Esophagus muscularis mucosa (tissue), 4 donors: Measurements from ENCODE around the gene TRIM71. TPM values are rescaled to one million over a fixed set of nuclear protein-coding genes. Genes with fewer than 3 reads are reported as not detected.

Experiments used
- DNase-seq: peaks from one replicate; pipeline ENCODE4 v3.0.0-alpha.2; 2017; ENCODE audit errors: extremely low spot score
- H3K27ac ChIP-seq, 4 donors: fragments of 200-600 bp; sonication (generic); replicated peaks in 1 of 4; 1 replicate in 3 of 4; 2 replicates in 1 of 4; pipeline ENCODE4 v1.5.1; 2016 to 2019; ENCODE audit warnings: mild to moderate bottlenecking in 1 of 4
- H3K27me3 ChIP-seq, 4 donors: fragments of 200-600 bp; sonication (generic); one replicate each; pipeline versions ENCODE4 v1.5.1 to v1.6.0; 2016 to 2019
- H3K36me3 ChIP-seq, 4 donors: fragments of 200-600 bp; sonication (generic); one replicate each; pipeline ENCODE4 v1.5.1; 2016 to 2019
- H3K4me1 ChIP-seq, 4 donors: fragments of 200-600 bp; sonication (generic); one replicate each; pipeline ENCODE4 v1.5.1; 2016 to 2019
- H3K4me3 ChIP-seq, 4 donors: fragments of 200-600 bp; sonication (generic); 1 replicate in 2 of 4; 2 replicates in 2 of 4; pipeline ENCODE4 v1.5.1; 2016 to 2019; ENCODE audit warnings: mild to moderate bottlenecking in 4 of 4, moderate library complexity in 1 of 4
- H3K9me3 ChIP-seq, 4 donors: fragments of 200-600 bp; sonication (generic); 1 replicate in 3 of 4; 2 replicates in 1 of 4; pipeline ENCODE4 v1.5.1; 2016 to 2019
- CTCF ChIP-seq, 3 experiments: fragments of 200-600 bp in 2 of 3; fragments of 450-650 bp in 1 of 3; sonication (generic) in 2 of 3; IDR thresholded peaks; one replicate each; pipeline ENCODE4 v1.5.1; 2017 to 2019; ENCODE audit warnings: antibody characterized with exemption in 3 of 3, mild to moderate bottlenecking in 2 of 3, moderate library complexity in 1 of 3
- EP300 ChIP-seq: sonication (generic); formaldehyde crosslinking; IDR thresholded peaks from one replicate; pipeline ENCODE4 v1.6.1; 2017; ENCODE audit warnings: antibody characterized with exemption
- POLR2A ChIP-seq: fragments of 450-650 bp; IDR thresholded peaks from one replicate; pipeline ENCODE4 v1.6.1; 2017; ENCODE audit warnings: antibody characterized with exemption, moderate library complexity, mild to moderate bottlenecking, low read depth
- POLR2AphosphoS5 ChIP-seq, 2 donors: sonication (generic); formaldehyde crosslinking; IDR thresholded peaks; one replicate each; pipeline ENCODE4 v1.6.1; 2017; ENCODE audit warnings: antibody characterized with exemption in 2 of 2
- WGBS: methylation state at CpG from one replicate; pipeline ENCODE4 v1.1.5; 2018; 5-methylcytosine and 5-hydroxymethylcytosine counted together
- intact Hi-C: fragments of 100-400 bp; cut with DNase I; formaldehyde crosslinking; loops from one replicate; pipeline ENCODE4 v1.15.1; 2023
- total RNA-seq, 4 donors: library from RNA; depleted of rRNA; stranded (reverse); fragments of >200 nt; gene quantifications; one replicate each; pipeline versions ENCODE4 v1.1.0 to v1.2.1, GENCODE V29; 2016

The TRIM71 gene
- total RNA-seq, 4 donors from 2014 or later = not detected

GRCh38 chr3:32877598-32877997, 59.8 kb downstream of the TRIM71 start:
- Histone ChIP-seq H3K4me3 (no peak overlapping the region), H3K27ac (no peak overlapping the region), H3K36me3 (no peaks in the 10 kb centered on the region), H3K9me3 (no peaks in the 10 kb centered on the region), H3K4me1 (peaks cover 0 to 16% (median 15%) of the 10 kb centered on the region in 4 donors), H3K27me3 (no peaks in the 10 kb centered on the region)
- WGBS = 91% methylated on average over 2 of the region's 2 CpGs
- TF ChIP-seq POLR2AphosphoS5 (IDR thresholded peaks at IDR 0.05) (no peak), POLR2A (no peak), CTCF (IDR thresholded peaks at IDR 0.05) (no peak)
- intact Hi-C loops = no loop called here
- no peak for DNase-seq

GRCh38 chr3:32880225-32880624, 62.4 kb downstream of the TRIM71 start:
- no peak overlapping the region for H3K4me3 ChIP-seq
- WGBS = 100% methylated on average over 1 of the region's 1 CpG
- no peaks in the 10 kb centered on the region for H3K27me3 ChIP-seq
- DNase-seq = no peak
- TF ChIP-seq CTCF (IDR thresholded peaks at IDR 0.05) (no peak), POLR2AphosphoS5 (IDR thresholded peaks at IDR 0.05) (no peak), EP300 (no peak), POLR2A (no peak)
- H3K4me1 ChIP-seq = no peaks in the 10 kb centered on the region
- no peaks in the 10 kb centered on the region for H3K36me3 ChIP-seq
- H3K27ac ChIP-seq = no peak overlapping the region
- intact Hi-C loops = no loop called here
- no peaks in the 10 kb centered on the region for H3K9me3 ChIP-seq

- H3K36me3 ChIP-seq = no peaks in the 10 kb centered on the region
- no peaks in the 10 kb centered on the region for H3K9me3 ChIP-seq
- no peak overlapping the region for H3K27ac ChIP-seq
- H3K4me1 ChIP-seq = no peaks in the 10 kb centered on the region
- H3K4me3 ChIP-seq = no peak overlapping the region
- intact Hi-C loops = no loop called here
- no peaks in the 10 kb centered on the region for H3K27me3 ChIP-seq
- DNase-seq = no peak
- TF ChIP-seq POLR2A (no peak), POLR2AphosphoS5 (IDR thresholded peaks at IDR 0.05) (no peak), EP300 (no peak), CTCF (IDR thresholded peaks at IDR 0.05) (no peak)
- WGBS = 97% methylated on average over 2 of the region's 2 CpGs
These were observed 63.8 kb downstream of the TRIM71 start for GRCh38 chr3:32881624-32882023.

GRCh38 chr3:32882189-32882588, 64.4 kb downstream of the TRIM71 start:
- Histone ChIP-seq H3K36me3 (no peaks in the 10 kb centered on the region), H3K9me3 (no peaks in the 10 kb centered on the region), H3K27ac (no peak overlapping the region), H3K4me1 (no peaks in the 10 kb centered on the region), H3K27me3 (no peaks in the 10 kb centered on the region), H3K4me3 (no peak overlapping the region)
- no peak for TF ChIP-seq POLR2A
- intact Hi-C loops = no loop called here
- WGBS = 75% methylated on average over 1 of the region's 1 CpG
- DNase-seq = no peak

- Histone ChIP-seq H3K4me1 (no peaks in the 10 kb centered on the region), H3K4me3 (no peak overlapping the region), H3K36me3 (no peaks in the 10 kb centered on the region), H3K9me3 (no peaks in the 10 kb centered on the region), H3K27ac (no peak overlapping the region), H3K27me3 (no peaks in the 10 kb centered on the region)
- intact Hi-C loops = no loop called here
- TF ChIP-seq POLR2A (no peak), CTCF (IDR thresholded peaks at IDR 0.05) (no peak), POLR2AphosphoS5 (IDR thresholded peaks at IDR 0.05) (no peak), EP300 (no peak)
- 78% methylated on average over 6 of the region's 6 CpGs for WGBS
- no peak for DNase-seq
These were observed 64.8 kb downstream of the TRIM71 start for GRCh38 chr3:32882603-32883025.
